Measurements from ENCODE around the gene PFDN2.

GRCh38 chr1:161164901-161165610 lies 47.2 kb upstream of the PFDN2 start:
- TF ChIP-seq CTCF (IDR thresholded peaks at IDR 0.05) (no peak), POLR2A (IDR thresholded peaks at IDR 0.05) (no peak)

All from heart left ventricle (tissue), 13 donors.